Measurements from ENCODE around the gene RNPEPL1. TPM values are rescaled to one million over a fixed set of nuclear protein-coding genes. Genes with fewer than 3 reads are reported as not detected.

RNPEPL1 gene
- total RNA-seq, 1 donor from 2014 or later, result 70.0 TPM

DNA sequence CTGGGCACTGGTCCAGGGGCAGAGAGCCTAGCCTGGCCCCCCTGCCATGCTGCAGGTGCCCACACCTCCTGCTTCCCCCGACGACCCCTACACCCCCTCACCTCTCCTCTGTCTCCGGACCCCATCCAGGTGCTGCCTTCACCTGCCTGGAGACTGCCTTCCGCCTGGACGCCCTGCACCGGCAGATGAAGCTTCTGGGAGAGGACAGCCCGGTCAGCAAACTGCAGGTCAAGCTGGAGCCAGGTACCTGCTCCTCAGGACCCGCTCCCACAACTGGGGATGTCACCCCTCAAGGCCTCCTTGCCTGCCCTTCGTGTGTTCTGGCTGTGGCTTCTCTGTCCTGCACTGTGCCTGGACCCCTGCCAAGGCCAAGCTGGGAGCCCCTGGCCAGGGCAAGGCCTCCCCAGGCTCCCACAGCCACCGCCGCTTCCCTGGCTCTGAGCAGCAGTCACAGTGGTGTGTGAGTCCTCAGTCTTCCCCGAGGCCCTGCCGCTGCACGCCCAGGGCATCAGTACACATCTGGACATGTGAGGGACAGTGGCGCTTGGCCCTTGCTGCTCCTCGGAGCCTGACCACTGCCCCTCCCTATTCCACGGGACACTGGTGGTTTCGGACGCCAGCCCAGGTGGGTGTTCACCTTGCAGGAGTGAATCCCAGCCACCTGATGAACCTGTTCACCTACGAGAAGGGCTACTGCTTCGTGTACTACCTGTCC is 6.3 kb downstream of the RNPEPL1 start:
- no peak for ATAC-seq (ENCODE audit: low read depth)
- H3K27me3 Mint-ChIP-seq, result no peaks in the 10 kb centered on the region
- H3K4me1 Mint-ChIP-seq, result peaks cover 26% of the 10 kb centered on the region
- peaks cover 38% of the 10 kb centered on the region for H3K36me3 Mint-ChIP-seq (ENCODE audit: low read depth)
- ChIA-PET CTCF (no interaction called here), POLR2A (interaction anchor here (0.5 to 1.5 kb wide), 2 partner anchors 10 to 11 kb away, joined by 3 read pairs; no protein-coding TSS in a partner anchor)
- intact Hi-C loops (cut with micrococcal nuclease), result no loop called here
- H3K27ac Mint-ChIP-seq, result no peak overlapping the region
- TF ChIP-seq, protein P1, sequence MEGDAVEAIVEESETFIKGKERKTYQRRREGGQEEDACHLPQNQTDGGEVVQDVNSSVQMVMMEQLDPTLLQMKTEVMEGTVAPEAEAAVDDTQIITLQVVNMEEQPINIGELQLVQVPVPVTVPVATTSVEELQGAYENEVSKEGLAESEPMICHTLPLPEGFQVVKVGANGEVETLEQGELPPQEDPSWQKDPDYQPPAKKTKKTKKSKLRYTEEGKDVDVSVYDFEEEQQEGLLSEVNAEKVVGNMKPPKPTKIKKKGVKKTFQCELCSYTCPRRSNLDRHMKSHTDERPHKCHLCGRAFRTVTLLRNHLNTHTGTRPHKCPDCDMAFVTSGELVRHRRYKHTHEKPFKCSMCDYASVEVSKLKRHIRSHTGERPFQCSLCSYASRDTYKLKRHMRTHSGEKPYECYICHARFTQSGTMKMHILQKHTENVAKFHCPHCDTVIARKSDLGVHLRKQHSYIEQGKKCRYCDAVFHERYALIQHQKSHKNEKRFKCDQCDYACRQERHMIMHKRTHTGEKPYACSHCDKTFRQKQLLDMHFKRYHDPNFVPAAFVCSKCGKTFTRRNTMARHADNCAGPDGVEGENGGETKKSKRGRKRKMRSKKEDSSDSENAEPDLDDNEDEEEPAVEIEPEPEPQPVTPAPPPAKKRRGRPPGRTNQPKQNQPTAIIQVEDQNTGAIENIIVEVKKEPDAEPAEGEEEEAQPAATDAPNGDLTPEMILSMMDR (IDR thresholded peaks at IDR 0.05), result no peak
- no peaks in the 10 kb centered on the region for H3K9me3 Mint-ChIP-seq
- no peak overlapping the region for H3K4me3 Mint-ChIP-seq
- DNase-seq, result no peak

DNA sequence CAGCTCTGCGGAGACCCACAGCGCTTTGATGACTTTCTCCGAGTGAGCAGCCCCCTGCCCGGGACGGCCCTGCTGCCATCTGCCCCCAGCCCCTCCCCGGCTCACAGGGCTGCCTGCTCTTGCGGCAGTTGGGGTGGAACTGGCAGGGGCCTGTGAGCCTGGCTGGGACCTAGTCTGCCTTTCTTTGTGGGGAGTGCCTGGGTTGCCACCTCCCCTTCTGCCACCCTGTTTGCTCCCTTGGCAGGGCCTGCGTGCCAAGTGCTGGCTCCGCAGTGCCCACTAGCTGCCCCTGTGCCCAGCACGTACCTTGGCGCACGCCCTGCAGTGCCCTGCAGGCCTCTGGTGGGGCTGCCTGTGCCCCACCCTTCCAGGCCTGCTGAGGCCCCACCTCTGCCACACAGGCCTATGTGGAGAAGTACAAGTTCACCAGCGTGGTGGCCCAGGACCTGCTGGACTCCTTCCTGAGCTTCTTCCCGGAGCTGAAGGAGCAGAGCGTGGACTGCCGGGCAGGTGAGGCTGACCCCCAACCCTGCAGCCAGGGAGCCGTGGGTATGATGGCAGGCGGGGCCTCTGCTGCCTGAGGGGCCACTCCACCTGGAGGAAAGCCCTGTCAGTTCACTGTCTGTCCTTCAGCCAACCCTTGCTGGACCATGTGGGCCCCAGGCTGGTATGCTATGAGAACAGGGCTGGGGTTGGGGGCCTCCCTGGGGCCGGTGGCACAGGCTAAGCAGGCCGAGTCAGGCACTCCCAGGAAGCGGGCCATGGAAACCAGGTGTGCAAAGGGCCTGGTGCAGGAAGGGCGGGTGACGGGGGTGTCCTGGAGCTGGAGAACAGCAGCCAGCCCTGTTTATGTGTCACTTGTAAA is 7.0 kb downstream of the RNPEPL1 start:
- ATAC-seq (ENCODE audit: low read depth) (no peak), DNase-seq (no peak)
- TF ChIP-seq, protein P1 (IDR thresholded peaks at IDR 0.05), result no peak
- intact Hi-C loops (cut with micrococcal nuclease), result no loop called here
- Mint-ChIP-seq H3K36me3 (ENCODE audit: low read depth) (peaks cover 44% of the 10 kb centered on the region), H3K27ac (no peak overlapping the region), H3K4me3 (no peak overlapping the region), H3K27me3 (no peaks in the 10 kb centered on the region), H3K9me3 (no peaks in the 10 kb centered on the region), H3K4me1 (peaks cover 26% of the 10 kb centered on the region)
- POLR2A ChIA-PET, result interaction anchor here (0.5 to 1.5 kb wide), 2 partner anchors 9 to 10 kb away, joined by 3 read pairs; no protein-coding TSS in a partner anchor
- CTCF ChIA-PET, result no interaction called here

DNA sequence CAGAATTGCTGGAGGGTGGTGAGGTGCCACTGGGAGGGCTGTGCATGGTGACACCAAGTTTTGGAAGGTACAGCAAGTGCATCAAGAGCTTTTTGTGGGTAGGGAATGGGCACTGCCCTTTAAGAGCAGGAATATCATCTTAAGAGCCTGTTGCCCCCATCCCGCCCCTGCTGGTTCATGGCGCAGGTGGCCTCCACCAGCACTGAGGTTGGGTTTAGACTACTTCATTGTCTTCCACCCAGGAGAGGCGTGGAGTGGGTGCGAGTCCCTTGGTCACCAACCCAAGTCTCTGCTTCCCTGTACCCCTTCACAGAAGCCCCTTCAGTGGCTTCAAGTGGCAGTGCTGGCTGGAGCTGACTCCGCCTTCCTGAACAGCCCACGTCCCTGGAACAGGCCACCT is 7.8 kb downstream of the RNPEPL1 start:
- peaks cover 48% of the 10 kb centered on the region for H3K36me3 Mint-ChIP-seq (ENCODE audit: low read depth)
- DNase-seq, result no peak
- no peaks in the 10 kb centered on the region for H3K27me3 Mint-ChIP-seq
- ChIA-PET POLR2A (no interaction called here), CTCF (no interaction called here)
- peaks cover 22% of the 10 kb centered on the region for H3K4me1 Mint-ChIP-seq
- no peak overlapping the region for H3K27ac Mint-ChIP-seq
- TF ChIP-seq, protein P1 (IDR thresholded peaks at IDR 0.05), result no peak
- intact Hi-C loops (cut with micrococcal nuclease), result no loop called here
- H3K9me3 Mint-ChIP-seq, result no peaks in the 10 kb centered on the region
- H3K4me3 Mint-ChIP-seq, result no peak overlapping the region
- ATAC-seq (ENCODE audit: low read depth), result no peak

DNA sequence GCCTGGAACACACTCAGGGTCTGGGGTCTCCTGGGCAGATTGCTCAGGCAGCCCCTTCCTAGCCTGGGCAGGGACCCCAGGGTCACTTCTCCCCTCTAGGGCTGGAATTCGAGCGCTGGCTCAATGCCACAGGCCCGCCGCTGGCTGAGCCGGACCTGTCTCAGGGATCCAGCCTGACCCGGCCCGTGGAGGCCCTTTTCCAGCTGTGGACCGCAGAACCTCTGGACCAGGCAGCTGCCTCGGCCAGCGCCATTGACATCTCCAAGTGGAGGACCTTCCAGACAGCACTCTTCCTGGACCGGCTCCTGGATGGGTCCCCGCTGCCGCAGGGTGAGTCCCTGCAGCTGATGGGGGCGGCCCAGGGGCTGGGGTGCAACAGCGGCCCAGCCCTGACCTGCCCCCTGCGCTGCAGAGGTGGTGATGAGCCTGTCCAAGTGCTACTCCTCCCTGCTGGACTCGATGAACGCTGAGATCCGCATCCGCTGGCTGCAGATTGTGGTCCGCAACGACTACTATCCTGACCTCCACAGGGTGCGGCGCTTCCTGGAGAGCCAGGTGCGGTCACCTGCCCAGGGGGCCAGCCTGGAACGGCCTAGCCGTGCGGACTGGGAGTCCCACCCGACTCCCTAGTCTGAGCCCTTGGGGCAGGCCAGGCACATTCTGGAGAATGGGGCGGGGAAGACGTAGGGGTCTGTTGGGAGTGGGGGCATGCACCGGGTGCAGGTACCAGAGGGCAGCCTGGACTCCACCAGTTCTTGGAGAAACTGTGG is 8.3 kb downstream of the RNPEPL1 start:
- ATAC-seq (ENCODE audit: low read depth), result no peak
- intact Hi-C loops (cut with micrococcal nuclease), result no loop called here
- H3K27me3 Mint-ChIP-seq, result no peaks in the 10 kb centered on the region
- H3K36me3 Mint-ChIP-seq (ENCODE audit: low read depth), result peaks cover 48% of the 10 kb centered on the region
- H3K4me3 Mint-ChIP-seq, result no peak overlapping the region
- H3K27ac Mint-ChIP-seq, result no peak overlapping the region
- H3K4me1 Mint-ChIP-seq, result peaks cover 20% of the 10 kb centered on the region
- POLR2A ChIA-PET, result interaction anchor here (1.2 to 1.9 kb wide), 3 partner anchors 10 to 15 kb away, joined by 3 to 6 read pairs (median 4); partner anchors contain the start of gene CAPN10
- CTCF ChIA-PET, result no interaction called here
- TF ChIP-seq, protein P1 (IDR thresholded peaks at IDR 0.05), result no peak
- no peaks in the 10 kb centered on the region for H3K9me3 Mint-ChIP-seq
- no peak for DNase-seq

All from activated B cell treated with CpG ODN at 0.5 μM for 24 hours (primary cell).